RWPE2 (cell line): ENCODE measurements around the gene CTSF.

Experiments used
- ATAC-seq: fragments of 200-7000 bp; cut with Tn5 transposase; 3 replicates; pipeline ENCODE4 v1.9.1; 2021; ENCODE audit warnings: low read depth
- DNase-seq: peaks from one replicate; pipeline ENCODE4 v3.0.0-alpha.2; 2020; ENCODE audit warnings: low spot score
- H3K27ac ChIP-seq: fragments of 450-650 bp; 2 replicates; pipeline ENCODE4 v1.5.1; 2017; ENCODE audit warnings: mild to moderate bottlenecking; ENCODE audit not compliant: poor library complexity, severe bottlenecking
- H3K27me3 ChIP-seq: fragments of 250-450 bp; sonication (Bioruptor Pico); 2 replicates; pipeline ENCODE4 v1.5.1; 2021; ENCODE audit warnings: mild to moderate bottlenecking, moderate library complexity; ENCODE audit not compliant: insufficient read depth, poor library complexity, severe bottlenecking
- H3K36me3 ChIP-seq: fragments of 250-450 bp; sonication (Bioruptor Pico); 2 replicates; pipeline ENCODE4 v1.5.1; 2020; ENCODE audit warnings: low read depth, mild to moderate bottlenecking, moderate library complexity
- H3K4me1 ChIP-seq: fragments of 250-450 bp; sonication (Bioruptor Pico); 2 replicates; pipeline ENCODE4 v1.5.1; 2021; ENCODE audit warnings: mild to moderate bottlenecking, moderate library complexity; ENCODE audit not compliant: insufficient read depth, poor library complexity, severe bottlenecking
- H3K4me3 ChIP-seq: fragments of 250-450 bp; sonication (Bioruptor Pico); 2 replicates; pipeline ENCODE4 v1.5.1; 2021; ENCODE audit warnings: mild to moderate bottlenecking, moderate library complexity; ENCODE audit not compliant: severe bottlenecking
- H3K9me3 ChIP-seq: fragments of 250-450 bp; sonication (Bioruptor Pico); 2 replicates; pipeline ENCODE4 v1.5.1; 2021; ENCODE audit warnings: mild to moderate bottlenecking, moderate library complexity; ENCODE audit not compliant: severe bottlenecking
- CTCF ChIP-seq: fragments of 450-650 bp; IDR thresholded peaks from one replicate; pipeline ENCODE4 v1.5.1; 2017; ENCODE audit warnings: mild to moderate bottlenecking, moderate library complexity; ENCODE audit not compliant: poor library complexity, severe bottlenecking

The CTSF gene

GRCh38 chr11:66595245-66595904 lies 27.0 kb upstream of the CTSF start:
- DNase-seq (no peak), ATAC-seq (no peak)
- no peaks in the 10 kb centered on the region for H3K4me1 ChIP-seq
- TF ChIP-seq CTCF: no peak
- H3K36me3 ChIP-seq: 0 out of 2 replicates have a peak, but pooled peaks cover 5% of the 10 kb centered on the region
- no peak overlapping the region for H3K4me3 ChIP-seq
- H3K27me3 ChIP-seq: no peaks in the 10 kb centered on the region
- H3K9me3 ChIP-seq: no peaks in the 10 kb centered on the region
- no peak overlapping the region for H3K27ac ChIP-seq

GRCh38 chr11:66593650-66594049 lies 25.2 kb upstream of the CTSF start:
- H3K36me3 ChIP-seq: no peaks in the 10 kb centered on the region
- DNase-seq: no peak
- TF ChIP-seq CTCF: no peak
- H3K27ac ChIP-seq: no peak overlapping the region
- no peaks in the 10 kb centered on the region for H3K27me3 ChIP-seq
- H3K4me1 ChIP-seq: no peaks in the 10 kb centered on the region
- ATAC-seq: no peak
- peak overlapping the region; percentile 49 for H3K4me3 ChIP-seq
- no peaks in the 10 kb centered on the region for H3K9me3 ChIP-seq

GRCh38 chr11:66593303-66593635 lies 24.9 kb upstream of the CTSF start:
- no peak for TF ChIP-seq CTCF
- peak; percentile 45 for ATAC-seq
- Histone ChIP-seq H3K27ac (no peak overlapping the region), H3K9me3 (no peaks in the 10 kb centered on the region), H3K4me3 (peak overlapping the region; percentile 49), H3K36me3 (no peaks in the 10 kb centered on the region), H3K4me1 (no peaks in the 10 kb centered on the region), H3K27me3 (no peaks in the 10 kb centered on the region)
- no peak for DNase-seq

GRCh38 chr11:66592457-66593302 lies 24.3 kb upstream of the CTSF start, which contains the start of the genes CCDC87 and CCS:
TSS of gene CCDC87 (minus strand) at chr11:66593063. CDS start at chr11:66593015, 48 bp downstream.
TSS of gene CCS (plus strand) at chr11:66593185. CDS start at chr11:66593262, 77 bp downstream.
- Histone ChIP-seq H3K4me1 (no peaks in the 10 kb centered on the region), H3K9me3 (no peaks in the 10 kb centered on the region), H3K27me3 (no peaks in the 10 kb centered on the region), H3K4me3 (peak within 1 kb of the TSS; percentile 49), H3K27ac (no peak within 1 kb of the TSS), H3K36me3 (no peaks in the 10 kb centered on the region)
- TF ChIP-seq CTCF: peak; percentile 55
- peak; percentile 95 for DNase-seq
- ATAC-seq: peak; percentile 95

GRCh38 chr11:66591175-66591574 lies 22.8 kb upstream of the CTSF start:
- DNase-seq (no peak), ATAC-seq (no peak)
- Histone ChIP-seq H3K27ac (no peak overlapping the region), H3K27me3 (no peaks in the 10 kb centered on the region), H3K36me3 (no peaks in the 10 kb centered on the region), H3K4me3 (no peak overlapping the region), H3K9me3 (no peaks in the 10 kb centered on the region), H3K4me1 (no peaks in the 10 kb centered on the region)
- TF ChIP-seq CTCF: no peak
